ENCODE data around the gene WDR7.

DNA sequence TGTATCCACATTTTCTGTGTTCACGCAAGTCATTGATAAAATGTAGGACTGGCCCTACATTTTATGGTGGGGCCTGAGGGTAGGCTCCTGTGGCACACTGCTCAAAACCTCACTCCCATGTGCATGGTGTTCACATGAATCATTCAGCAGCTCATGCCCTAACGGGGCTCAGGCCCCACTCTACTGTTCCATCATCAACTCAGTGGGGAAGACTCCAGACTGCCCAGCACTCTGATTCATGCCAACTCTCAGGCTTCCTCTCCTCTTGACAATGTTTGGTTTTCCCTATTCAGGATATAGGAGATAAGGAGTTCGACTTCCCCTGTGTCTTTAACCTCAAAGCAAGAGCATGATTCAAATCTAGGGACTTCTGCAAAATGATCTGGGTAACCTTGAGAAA, 403.7 kb downstream of the WDR7 start:
- TF ChIP-seq POLR2A (IDR thresholded peaks at IDR 0.05), result no peak
- TF ChIP-seq CTCF (IDR thresholded peaks at IDR 0.05), result no peak
- no peak for TF ChIP-seq POLR2AphosphoS5 (IDR thresholded peaks at IDR 0.05)

All from prostate gland (tissue), 2 donors.